Measurements from ENCODE around the gene TMC7.
A peak's percentile ranks its signal among the peaks of the same experiment; 100 is the strongest.

The TMC7 gene

GRCh38 chr16:19083670-19084069 is 99.9 kb downstream of the TMC7 start:
- no peaks in the 10 kb centered on the region for H3K9me3 Mint-ChIP-seq
- H3K4me1 Mint-ChIP-seq (ENCODE audit: low read depth), result peaks cover 6% of the 10 kb centered on the region
- H3K27ac Mint-ChIP-seq, result no peak overlapping the region
- H3K36me3 Mint-ChIP-seq (ENCODE audit: low read depth), result peaks cover 13% of the 10 kb centered on the region
- H3K4me3 Mint-ChIP-seq, result no peak overlapping the region
- H3K27me3 Mint-ChIP-seq (ENCODE audit: low read depth), result peaks cover 14% of the 10 kb centered on the region

GRCh38 chr16:19084139-19084538 is 100.4 kb downstream of the TMC7 start:
- peaks cover 13% of the 10 kb centered on the region for H3K36me3 Mint-ChIP-seq (ENCODE audit: low read depth)
- H3K4me3 Mint-ChIP-seq, result no peak overlapping the region
- H3K9me3 Mint-ChIP-seq, result no peaks in the 10 kb centered on the region
- H3K27ac Mint-ChIP-seq, result no peak overlapping the region
- H3K4me1 Mint-ChIP-seq (ENCODE audit: low read depth), result peaks cover 6% of the 10 kb centered on the region
- H3K27me3 Mint-ChIP-seq (ENCODE audit: low read depth), result peaks cover 14% of the 10 kb centered on the region

GRCh38 chr16:19084879-19085278 is 101.1 kb downstream of the TMC7 start:
- H3K4me1 Mint-ChIP-seq (ENCODE audit: low read depth), result peaks cover 6% of the 10 kb centered on the region
- H3K9me3 Mint-ChIP-seq, result no peaks in the 10 kb centered on the region
- no peak overlapping the region for H3K4me3 Mint-ChIP-seq
- H3K27ac Mint-ChIP-seq, result no peak overlapping the region
- H3K27me3 Mint-ChIP-seq (ENCODE audit: low read depth), result peaks cover 14% of the 10 kb centered on the region
- H3K36me3 Mint-ChIP-seq (ENCODE audit: low read depth), result peaks cover 13% of the 10 kb centered on the region

GRCh38 chr16:19085679-19086200 is 102.0 kb downstream of the TMC7 start:
- Mint-ChIP-seq H3K4me1 (ENCODE audit: low read depth) (peaks cover 6% of the 10 kb centered on the region), H3K27me3 (ENCODE audit: low read depth) (peaks cover 14% of the 10 kb centered on the region)

GRCh38 chr16:19086322-19087199 is 102.8 kb downstream of the TMC7 start:
- Mint-ChIP-seq H3K4me3 (peak overlapping the region; percentile 63), H3K36me3 (ENCODE audit: low read depth) (peaks cover 5% of the 10 kb centered on the region), H3K27ac (no peak overlapping the region), H3K4me1 (ENCODE audit: low read depth) (peaks cover 6% of the 10 kb centered on the region), H3K27me3 (ENCODE audit: low read depth) (peaks cover 14% of the 10 kb centered on the region), H3K9me3 (peaks cover 7% of the 10 kb centered on the region)

More at GRCh38 chr16:19085679-19086200, 102.0 kb downstream of the TMC7 start:
- H3K27ac Mint-ChIP-seq, result no peak overlapping the region
- no peak overlapping the region for H3K4me3 Mint-ChIP-seq
- H3K9me3 Mint-ChIP-seq, result peaks cover 1% of the 10 kb centered on the region
- peaks cover 11% of the 10 kb centered on the region for H3K36me3 Mint-ChIP-seq (ENCODE audit: low read depth)

GRCh38 chr16:19088341-19088916 is 104.7 kb downstream of the TMC7 start:
- no peak overlapping the region for H3K4me3 Mint-ChIP-seq
- H3K27me3 Mint-ChIP-seq (ENCODE audit: low read depth), result peaks cover 14% of the 10 kb centered on the region
- H3K9me3 Mint-ChIP-seq, result peaks cover 18% of the 10 kb centered on the region
- peaks cover 1% of the 10 kb centered on the region for H3K36me3 Mint-ChIP-seq (ENCODE audit: low read depth)
- peaks cover 6% of the 10 kb centered on the region for H3K4me1 Mint-ChIP-seq (ENCODE audit: low read depth)
- no peak overlapping the region for H3K27ac Mint-ChIP-seq

GRCh38 chr16:19089410-19089955 is 105.7 kb downstream of the TMC7 start:
- peaks cover 6% of the 10 kb centered on the region for H3K4me1 Mint-ChIP-seq (ENCODE audit: low read depth)
- H3K9me3 Mint-ChIP-seq, result peaks cover 18% of the 10 kb centered on the region
- H3K4me3 Mint-ChIP-seq, result no peak overlapping the region
- peaks cover 14% of the 10 kb centered on the region for H3K27me3 Mint-ChIP-seq (ENCODE audit: low read depth)
- peaks cover 1% of the 10 kb centered on the region for H3K36me3 Mint-ChIP-seq (ENCODE audit: low read depth)
- H3K27ac Mint-ChIP-seq, result no peak overlapping the region

- Mint-ChIP-seq H3K4me3 (no peak overlapping the region), H3K36me3 (ENCODE audit: low read depth) (peaks cover 1% of the 10 kb centered on the region), H3K4me1 (ENCODE audit: low read depth) (peaks cover 10% of the 10 kb centered on the region), H3K27me3 (ENCODE audit: low read depth) (peaks cover 8% of the 10 kb centered on the region), H3K27ac (no peak overlapping the region), H3K9me3 (peaks cover 23% of the 10 kb centered on the region)
These were observed 107.2 kb downstream of the TMC7 start for GRCh38 chr16:19090916-19091315.

GRCh38 chr16:19092653-19093410 is 109.1 kb downstream of the TMC7 start:
- Mint-ChIP-seq H3K9me3 (peaks cover 25% of the 10 kb centered on the region), H3K4me1 (ENCODE audit: low read depth) (peaks cover 4% of the 10 kb centered on the region), H3K36me3 (ENCODE audit: low read depth) (peaks cover 1% of the 10 kb centered on the region), H3K27ac (no peak overlapping the region), H3K4me3 (no peak overlapping the region), H3K27me3 (ENCODE audit: low read depth) (no peaks in the 10 kb centered on the region)

GRCh38 chr16:19093631-19094541 is 110.2 kb downstream of the TMC7 start:
- Mint-ChIP-seq H3K4me3 (no peak overlapping the region), H3K9me3 (peaks cover 31% of the 10 kb centered on the region), H3K36me3 (ENCODE audit: low read depth) (peaks cover 1% of the 10 kb centered on the region), H3K27me3 (ENCODE audit: low read depth) (no peaks in the 10 kb centered on the region), H3K4me1 (ENCODE audit: low read depth) (peaks cover 4% of the 10 kb centered on the region), H3K27ac (no peak overlapping the region)

- Mint-ChIP-seq H3K4me3 (no peak overlapping the region), H3K9me3 (peaks cover 31% of the 10 kb centered on the region), H3K36me3 (ENCODE audit: low read depth) (peaks cover 1% of the 10 kb centered on the region)
These were observed 111.0 kb downstream of the TMC7 start for GRCh38 chr16:19094542-19095365.

GRCh38 chr16:19095654-19096053 is 111.9 kb downstream of the TMC7 start:
- Mint-ChIP-seq H3K27me3 (ENCODE audit: low read depth) (no peaks in the 10 kb centered on the region), H3K4me3 (no peak overlapping the region), H3K9me3 (peaks cover 31% of the 10 kb centered on the region), H3K4me1 (ENCODE audit: low read depth) (peaks cover 4% of the 10 kb centered on the region), H3K36me3 (ENCODE audit: low read depth) (peaks cover 1% of the 10 kb centered on the region), H3K27ac (no peak overlapping the region)

More at GRCh38 chr16:19094542-19095365, 111.0 kb downstream of the TMC7 start:
- Mint-ChIP-seq H3K27me3 (ENCODE audit: low read depth) (no peaks in the 10 kb centered on the region), H3K4me1 (ENCODE audit: low read depth) (peaks cover 4% of the 10 kb centered on the region), H3K27ac (no peak overlapping the region)

GRCh38 chr16:19098173-19098572 is 114.4 kb downstream of the TMC7 start:
- Mint-ChIP-seq H3K27ac (no peak overlapping the region), H3K4me3 (no peak overlapping the region), H3K9me3 (peaks cover 13% of the 10 kb centered on the region), H3K27me3 (ENCODE audit: low read depth) (peaks cover 6% of the 10 kb centered on the region), H3K36me3 (ENCODE audit: low read depth) (no peaks in the 10 kb centered on the region), H3K4me1 (ENCODE audit: low read depth) (peaks cover 4% of the 10 kb centered on the region)

Measured in T-helper 1 cell treated with Interleukin-12 subunit alpha and Interleukin-12 subunit beta and Interleukin-4 antibody, amounts not matched to agents 30 μg/mL and 1 μg/mL, for 36 hours (primary cell).